ENCODE data around the gene SHMT2.

GRCh38 chr12:57237596-57237931 is 8.1 kb downstream of the SHMT2 start:
- TF ChIP-seq BRD9 (IDR thresholded peaks at IDR 0.05; ENCODE audit: low read depth, partially characterized antibody) = no peak
- no peak for TF ChIP-seq POLR2A (conservative IDR thresholded peaks at IDR 0.05)
- no peak for TF ChIP-seq MECOM (CRISPR knock-in tag; IDR thresholded peaks at IDR 0.05)
- no peak for TF ChIP-seq ZNF224 (CRISPR knock-in tag; IDR thresholded peaks at IDR 0.05)
- TF ChIP-seq ZBTB33 (CRISPR knock-in tag; IDR thresholded peaks at IDR 0.05) = no peak
- TF ChIP-seq REST (IDR thresholded peaks at IDR 0.05; ENCODE audit: borderline replicate concordance) = no peak
- TF ChIP-seq REST (CRISPR knock-in tag; IDR thresholded peaks at IDR 0.05; ENCODE audit: low read depth) = no peak
- TF ChIP-seq EZH2 (IDR thresholded peaks at IDR 0.05; ENCODE audit: borderline replicate concordance, low read depth, low read length) = no peak
- TF ChIP-seq ZNF239 (CRISPR knock-in tag; IDR thresholded peaks at IDR 0.05) = no peak
- TF ChIP-seq NBN (IDR thresholded peaks at IDR 0.05; ENCODE audit: low read depth) = no peak
- no peak for TF ChIP-seq L3MBTL2 (IDR thresholded peaks at IDR 0.05)

Measured in K562 (cell line).